DMS114 treated with DMSO at 0.1 percent for 48 hours (cell line): ENCODE data around the gene BRD3.

ENCODE experiments used
- DNase-seq: peaks from one replicate; lab custom pipeline; 2025; ENCODE audit not compliant: unreplicated experiment; lab: John Stamatoyannopoulos, UW

The BRD3 gene

DNA sequence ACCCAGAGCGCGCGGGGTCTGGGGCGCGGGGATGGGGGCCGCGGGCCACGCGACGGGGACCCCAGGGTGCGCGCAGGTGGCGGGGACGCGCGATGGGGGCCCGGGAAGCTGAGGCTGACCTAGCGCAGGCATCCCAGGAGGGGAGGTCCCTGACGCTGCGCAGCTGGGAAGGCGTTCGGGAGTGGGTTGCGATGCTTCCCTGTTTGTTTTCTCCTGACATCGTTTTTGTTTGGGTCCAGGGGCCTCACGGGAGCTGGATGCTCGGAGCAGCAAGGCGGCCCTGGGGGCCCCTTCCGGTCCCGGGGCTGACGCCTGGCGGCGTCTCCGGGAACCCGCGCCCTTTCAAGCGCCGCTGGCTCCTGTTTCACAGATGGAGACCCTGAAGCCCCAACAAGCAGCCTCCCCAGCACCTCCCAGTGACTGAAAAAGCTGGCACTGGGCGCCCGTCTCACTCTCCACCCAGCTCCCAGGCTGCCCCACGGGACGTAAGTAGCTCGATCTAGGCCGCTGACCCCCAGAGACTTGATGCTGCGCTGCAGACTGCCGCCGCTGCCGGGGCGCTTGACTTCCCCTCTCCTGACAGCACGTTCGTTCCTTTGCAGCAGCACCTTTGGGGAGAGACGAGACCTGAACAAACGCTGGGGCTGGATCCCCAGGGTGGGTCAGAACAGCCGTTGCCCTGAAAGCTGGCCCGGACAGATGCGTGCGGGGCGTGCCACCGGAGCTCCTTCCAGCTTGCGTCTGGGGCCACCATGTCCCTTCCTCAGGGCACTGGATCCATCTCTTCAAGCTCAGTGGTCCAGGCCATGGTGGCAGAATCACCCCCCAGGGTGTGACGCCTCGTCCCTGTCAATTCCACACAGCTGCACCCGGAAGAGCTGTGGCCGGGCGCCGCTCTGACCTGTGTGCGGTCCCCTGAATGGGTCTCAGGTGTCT, 42.0 kb downstream of the BRD3 start:
- DNase-seq = peak; percentile 16

DNA sequence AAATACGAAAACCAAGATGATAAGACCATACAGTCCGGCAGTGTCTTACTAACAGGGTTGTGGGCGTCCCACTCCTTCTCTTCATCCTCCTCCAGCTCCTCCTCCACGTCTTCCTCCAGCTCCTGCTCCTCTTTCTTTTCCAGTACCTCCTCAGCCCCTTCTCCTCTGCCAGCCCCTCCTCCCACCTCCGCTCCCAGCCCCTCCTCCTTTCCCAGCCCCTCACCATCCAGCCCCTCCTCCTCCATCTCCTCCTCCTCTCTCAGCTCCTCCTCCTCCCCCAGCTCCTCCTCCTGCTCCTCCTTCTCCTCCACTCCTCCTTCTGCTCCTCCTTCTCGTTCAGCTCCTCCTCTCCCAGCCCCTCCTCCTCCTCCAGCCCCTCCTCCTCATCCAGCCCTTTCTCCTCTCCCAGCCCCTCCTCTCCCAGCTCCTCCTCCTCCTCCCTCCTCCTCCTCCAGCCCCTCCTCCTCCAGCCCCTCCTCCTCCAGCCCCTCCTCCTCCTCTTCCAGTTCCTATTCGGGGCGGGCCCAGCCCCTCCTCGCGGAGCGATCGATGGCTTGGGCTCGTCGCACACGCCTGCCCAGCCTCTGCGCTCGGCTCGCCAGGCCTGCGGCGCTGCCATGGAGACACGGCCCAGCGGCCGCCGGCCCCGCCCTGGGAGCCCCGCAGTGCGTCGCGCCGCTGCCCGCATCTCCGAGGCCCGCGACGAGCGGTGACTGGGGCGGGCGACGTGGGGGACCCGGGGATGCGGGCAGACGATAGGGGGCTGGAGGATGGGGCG, 42.8 kb downstream of the BRD3 start, which contains the start of gene BRD3OS:
Gene BRD3OS, plus strand, starts transcription at position 654 of the 778 bp plus-strand sequence. CDS start 1,267 bp downstream, outside the sequence.
- DNase-seq = peak; percentile 93

DNA sequence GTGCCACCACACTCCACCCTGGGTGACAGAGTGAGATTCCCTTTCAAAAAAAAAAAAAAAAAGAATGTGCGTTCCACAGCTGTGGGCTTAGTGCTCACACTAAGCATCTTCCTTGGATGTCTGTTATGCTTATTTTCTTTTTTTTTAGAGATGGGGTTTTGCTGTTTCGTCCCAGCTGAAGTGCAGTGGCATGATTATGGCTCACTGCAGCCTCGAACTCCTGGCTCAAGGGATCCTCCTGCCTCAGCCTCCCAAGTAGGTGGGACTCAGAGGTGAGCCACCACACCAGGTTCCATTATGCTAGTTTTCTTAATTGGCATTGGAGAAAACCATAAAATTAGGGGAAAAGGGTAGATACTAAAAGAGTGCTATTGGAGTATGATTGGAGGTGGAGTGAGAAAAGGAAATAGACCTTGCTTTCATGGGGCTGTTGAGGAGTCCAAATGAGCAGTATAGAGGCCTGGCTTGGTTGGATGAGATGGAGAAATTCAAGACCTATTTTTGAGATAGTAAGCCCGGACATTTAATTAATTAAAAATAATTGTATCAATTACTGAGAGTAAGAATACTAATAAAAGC, 43.5 kb downstream of the BRD3 start:
- DNase-seq = no peak

DNA sequence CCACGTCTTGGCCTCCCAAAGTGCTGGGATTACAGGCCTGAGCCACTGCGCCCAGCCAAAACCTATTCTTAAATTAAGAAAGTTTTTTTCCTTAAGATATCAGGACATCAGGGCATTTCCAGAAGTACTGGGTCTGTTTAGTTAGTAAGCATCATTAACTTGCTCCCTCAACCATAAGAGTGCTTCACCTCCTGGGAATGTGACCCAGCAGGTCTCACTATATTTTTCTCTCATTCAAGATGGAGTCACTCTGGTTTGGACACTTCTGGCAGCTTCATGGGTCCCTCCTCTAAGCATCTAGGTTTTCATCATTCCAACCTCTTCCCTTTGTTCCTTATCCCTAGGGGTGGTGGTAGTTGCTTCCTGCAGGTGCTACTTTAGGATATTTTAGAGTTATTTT, 52.9 kb downstream of the BRD3 start:
- no peak for DNase-seq

DNA sequence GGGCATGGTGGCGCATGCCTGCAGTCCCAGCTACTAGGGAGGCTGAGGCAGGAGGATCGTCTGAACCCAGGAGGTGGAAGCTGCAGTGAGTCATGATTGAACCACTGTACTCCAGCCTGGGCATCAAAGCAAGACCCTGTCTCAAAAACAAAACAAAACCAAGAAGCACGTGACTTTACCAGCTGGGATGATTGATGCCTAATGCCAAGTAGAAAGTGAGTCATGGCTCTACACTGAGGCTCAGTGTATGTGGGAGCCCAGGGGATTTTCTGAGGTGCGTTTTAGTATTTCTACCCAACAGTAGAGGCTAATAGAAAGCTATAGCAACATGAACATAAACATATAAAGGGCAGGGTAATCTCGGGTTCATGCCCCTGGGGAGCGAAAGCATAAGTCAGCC, 56.4 kb downstream of the BRD3 start:
- DNase-seq = no peak

DNA sequence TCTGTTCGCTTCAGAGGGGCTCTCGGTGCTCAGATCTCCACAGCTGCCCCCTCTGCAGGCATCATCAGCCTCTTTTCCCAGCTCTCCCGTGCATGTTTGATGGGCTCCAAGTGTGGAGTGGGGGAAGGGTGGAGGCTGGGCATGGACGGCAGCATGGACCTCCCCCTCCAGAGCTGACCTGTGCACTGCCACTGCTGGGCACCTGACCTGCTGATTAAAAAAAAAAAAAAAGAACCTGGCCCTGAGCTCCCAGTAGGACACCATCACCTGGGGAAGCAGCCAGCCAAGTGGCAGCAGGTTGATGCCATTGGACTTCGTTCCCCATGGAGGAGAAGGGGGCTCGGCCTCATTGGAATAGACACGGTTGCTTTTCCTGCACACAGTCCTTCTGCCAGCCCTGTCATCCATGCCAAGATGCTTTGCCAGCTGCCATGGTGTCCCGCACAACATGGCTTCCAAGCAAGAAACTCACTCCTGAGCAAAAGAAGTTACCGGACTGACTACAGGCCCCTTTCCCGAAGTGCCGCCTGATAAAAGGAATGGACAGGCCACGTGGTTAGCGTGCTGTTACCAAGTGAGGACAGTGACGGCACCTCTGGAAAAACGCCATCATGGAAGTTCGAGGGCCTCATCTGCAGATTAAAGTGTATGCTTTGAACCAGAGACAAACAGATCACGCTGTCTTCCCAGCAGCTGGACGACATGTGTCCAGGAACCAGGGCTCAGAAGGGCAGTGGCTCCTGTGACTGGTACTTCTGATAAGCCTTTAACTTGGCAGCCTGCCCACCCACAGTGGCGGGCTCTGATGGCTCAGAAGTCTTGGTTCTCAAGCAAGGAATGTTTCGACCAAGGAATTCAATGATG, 57.3 kb downstream of the BRD3 start:
- no peak for DNase-seq

DNA sequence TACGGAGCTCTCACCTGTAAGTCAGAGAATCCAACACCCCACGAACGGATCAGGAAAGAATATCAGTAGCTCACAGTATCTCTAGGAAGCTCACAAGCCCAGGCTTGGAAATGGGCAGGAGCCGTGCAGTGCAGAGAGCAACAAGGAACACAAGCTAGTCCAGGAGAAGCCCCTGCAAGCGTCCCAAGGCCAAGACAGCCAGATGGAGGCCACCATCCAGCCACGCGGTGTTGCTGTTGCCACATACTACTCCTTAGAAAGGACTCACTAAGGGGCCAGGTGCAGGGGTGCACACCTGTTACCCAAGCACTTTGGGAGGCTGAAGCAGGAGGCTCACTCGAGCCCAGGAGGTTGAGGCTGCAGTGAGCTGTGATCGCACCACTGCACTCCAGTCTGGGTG, 60.3 kb downstream of the BRD3 start:
- DNase-seq = no peak

DNA sequence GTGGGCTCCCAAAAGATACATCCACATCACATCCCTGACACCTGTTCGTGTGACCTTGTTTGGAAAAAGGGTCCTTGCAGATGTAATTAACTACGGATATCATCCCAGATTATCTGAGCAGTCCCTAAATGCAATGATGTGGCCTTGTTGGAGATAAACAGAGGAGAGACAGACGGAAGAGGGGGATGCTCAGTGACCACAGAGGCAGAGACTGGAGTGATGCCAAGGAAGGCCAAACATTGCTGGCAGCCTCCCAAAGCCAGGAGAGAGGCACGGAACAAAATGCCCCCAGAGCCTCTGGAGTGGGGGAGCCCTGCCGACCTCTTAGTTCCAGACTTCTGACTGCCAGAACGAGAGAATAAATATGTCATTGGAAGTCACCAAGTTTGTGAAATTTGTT, 60.7 kb downstream of the BRD3 start:
- DNase-seq = no peak

DNA sequence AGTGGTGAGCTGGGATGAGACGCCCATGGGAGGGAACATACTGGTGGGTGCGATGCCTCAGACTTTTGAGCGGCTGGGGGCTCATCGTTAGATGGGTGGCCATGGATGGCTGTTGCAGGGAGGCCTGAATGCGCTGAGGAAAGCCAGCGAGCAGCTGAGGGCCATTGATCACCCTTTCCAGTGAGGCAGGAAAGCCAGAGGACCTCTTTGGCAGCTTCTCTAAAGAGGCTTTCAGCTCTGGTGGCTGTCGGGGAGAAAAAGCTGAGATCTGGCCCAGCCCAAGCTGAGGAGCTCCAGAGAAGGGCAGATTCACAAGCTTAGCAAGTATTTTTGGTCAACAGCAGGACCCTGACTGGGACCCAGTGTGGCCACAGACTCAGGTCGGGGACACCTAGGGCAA, 62.4 kb downstream of the BRD3 start:
- no peak for DNase-seq

DNA sequence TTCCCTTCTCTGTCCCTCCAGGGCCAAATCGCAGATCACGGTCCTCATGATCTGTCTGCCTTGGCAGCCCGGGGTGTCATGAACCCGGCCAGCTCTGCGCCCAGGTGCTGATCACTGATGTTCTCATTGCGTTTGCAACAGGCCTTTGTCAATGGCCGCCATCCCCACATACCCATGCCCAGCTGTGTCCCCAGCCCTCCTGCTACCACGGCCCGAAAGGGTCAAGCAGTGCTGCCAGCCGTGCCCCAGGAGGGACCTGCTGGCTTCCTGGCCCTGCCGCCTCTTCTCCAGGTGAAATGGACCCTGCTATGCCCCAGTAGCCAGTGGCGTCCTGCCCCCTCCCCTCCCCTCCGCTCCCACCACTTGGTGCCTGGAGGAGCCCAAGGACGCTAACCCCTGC, 62.9 kb downstream of the BRD3 start:
- DNase-seq = no peak

DNA sequence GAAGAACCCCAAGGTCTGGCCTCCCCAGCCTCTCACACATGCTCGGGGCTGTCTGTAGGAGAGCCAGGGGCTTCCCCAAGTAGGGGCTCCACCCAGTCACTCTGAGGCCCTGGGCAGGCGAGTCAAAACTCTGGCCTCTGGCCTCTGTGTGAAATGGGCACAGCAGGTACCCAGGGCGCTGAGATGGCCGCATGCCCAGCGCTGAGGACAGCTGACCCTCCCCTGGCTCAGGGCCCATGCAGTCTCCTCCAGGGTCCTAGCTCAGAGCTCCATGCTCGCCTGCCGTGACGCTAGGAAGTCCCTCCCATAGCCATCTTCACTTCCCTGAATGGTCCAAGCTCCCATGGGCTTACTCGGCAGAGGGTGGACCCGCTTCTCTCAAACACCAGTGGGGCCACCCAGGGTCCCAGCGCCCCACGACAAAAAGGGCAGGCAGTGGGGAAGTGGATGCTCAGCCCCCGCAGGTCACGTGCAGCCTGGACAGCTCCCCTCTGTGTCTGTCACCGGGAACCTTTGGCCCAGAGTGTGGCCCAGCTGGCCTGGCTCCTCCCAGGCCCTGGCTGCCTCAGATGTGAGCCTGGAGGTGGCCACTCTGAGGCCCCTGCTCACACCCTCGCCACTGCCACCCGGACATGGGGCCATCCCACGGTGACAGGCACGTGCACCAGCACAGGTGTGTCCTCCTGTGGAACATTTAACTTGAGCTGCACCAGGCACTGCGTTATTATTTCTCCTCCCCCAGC, 63.5 kb downstream of the BRD3 start:
- DNase-seq = no peak

DNA sequence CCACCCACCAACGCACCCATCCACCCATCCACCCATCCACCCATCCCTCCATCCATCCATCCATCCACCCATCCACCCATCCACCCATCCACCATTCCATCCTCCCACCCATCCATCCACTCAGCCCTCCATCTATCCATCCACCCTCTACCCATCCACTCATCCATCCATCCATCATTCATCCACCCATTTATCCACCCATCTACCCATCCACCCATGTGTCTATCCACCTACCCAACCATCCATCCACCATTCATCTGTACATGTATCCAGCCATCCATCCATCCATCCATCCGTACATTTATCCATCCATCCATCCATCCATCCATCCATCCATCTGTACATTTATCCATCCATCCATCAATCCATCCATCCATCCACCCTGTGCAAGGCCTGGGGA, 64.6 kb downstream of the BRD3 start:
- DNase-seq = no peak

DNA sequence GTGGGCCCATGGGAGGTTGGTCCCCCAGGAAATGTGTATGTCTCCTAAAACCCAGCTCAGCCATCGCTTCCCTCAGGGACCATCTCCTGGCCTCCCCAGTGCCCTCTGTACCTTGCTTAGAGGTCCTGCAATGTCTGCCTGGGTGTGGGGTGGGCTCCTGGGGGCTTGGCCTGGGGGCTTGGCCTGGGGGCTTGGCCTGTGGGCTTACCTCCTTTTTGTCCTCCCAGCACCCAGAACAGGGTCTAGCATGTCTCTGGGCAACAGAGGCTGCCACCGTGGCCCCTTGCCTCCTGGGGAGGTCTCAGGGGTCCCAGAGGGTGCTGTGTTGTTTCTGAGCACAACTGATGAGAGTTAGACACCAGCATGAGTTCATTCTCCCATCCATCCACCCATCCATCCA, 65.0 kb downstream of the BRD3 start:
- no peak for DNase-seq

DNA sequence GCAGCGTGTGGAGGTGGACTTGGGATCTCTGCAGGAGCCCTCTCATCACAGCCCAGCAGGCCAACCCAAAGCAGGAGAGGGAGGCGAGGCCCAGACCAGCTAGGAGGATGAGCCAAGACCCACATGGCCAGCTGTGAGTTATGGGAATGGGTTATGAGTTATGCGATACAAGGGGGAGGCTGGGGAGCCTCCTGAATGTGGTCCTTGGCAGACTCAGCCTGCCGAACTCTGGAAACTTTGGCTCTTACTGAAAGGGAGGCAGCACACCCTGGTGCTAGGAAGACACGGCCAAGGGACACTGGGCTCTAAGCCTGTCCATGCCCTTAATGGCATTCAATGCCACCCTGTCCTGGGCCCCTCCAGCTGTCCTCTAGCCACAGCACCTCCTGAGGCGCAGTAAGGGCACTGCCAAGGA, 68.0 kb downstream of the BRD3 start:
- DNase-seq = no peak

DNA sequence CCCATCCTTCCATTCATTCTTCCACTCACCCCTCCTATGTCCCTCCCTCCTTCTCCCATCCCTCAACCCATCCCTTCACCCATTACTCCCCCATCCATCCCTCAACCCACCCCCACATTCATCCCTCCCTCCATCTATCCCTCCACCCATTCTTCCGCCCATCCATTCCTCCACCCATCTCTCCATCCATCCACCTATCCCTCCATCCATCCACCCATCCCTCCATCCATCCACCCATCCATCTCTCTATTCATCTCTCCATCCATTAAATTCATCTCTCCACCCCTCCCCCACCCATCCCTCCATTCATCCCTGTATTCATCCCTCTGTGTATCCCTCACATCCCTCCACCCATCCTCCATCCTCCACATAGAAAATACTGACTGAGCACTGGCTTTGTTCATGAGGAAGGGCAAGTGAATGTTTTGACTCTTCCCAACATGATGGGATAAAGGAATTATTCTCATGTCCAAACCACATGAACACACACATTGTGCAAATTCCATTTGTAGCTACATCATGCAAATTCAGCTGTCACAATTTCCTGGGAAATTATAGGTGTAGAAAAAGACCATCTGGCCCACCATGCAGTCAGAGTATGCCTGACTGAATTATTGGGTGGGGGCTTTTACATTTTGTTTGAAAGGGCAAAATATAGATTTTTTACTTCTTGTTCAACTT, 68.8 kb downstream of the BRD3 start:
- DNase-seq = no peak

DNA sequence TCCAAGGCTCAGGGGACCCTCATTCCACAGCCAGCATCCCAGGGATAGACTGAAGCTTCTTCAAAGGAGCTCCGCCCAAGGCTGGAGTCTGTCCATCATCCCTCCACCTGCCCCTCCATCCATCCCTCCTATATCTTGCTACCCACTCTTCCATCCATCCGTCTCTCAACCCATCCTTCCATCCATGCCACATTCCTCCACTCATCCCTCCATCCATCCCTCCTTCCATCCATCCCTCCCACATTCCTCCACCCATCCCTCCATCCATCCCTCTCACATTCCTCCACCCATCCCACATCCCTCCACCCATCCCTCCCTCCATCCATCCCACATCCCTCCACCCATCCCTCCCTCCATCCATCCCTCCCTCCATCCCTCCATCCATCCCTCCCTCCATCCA, 70.2 kb downstream of the BRD3 start:
- no peak for DNase-seq

DNA sequence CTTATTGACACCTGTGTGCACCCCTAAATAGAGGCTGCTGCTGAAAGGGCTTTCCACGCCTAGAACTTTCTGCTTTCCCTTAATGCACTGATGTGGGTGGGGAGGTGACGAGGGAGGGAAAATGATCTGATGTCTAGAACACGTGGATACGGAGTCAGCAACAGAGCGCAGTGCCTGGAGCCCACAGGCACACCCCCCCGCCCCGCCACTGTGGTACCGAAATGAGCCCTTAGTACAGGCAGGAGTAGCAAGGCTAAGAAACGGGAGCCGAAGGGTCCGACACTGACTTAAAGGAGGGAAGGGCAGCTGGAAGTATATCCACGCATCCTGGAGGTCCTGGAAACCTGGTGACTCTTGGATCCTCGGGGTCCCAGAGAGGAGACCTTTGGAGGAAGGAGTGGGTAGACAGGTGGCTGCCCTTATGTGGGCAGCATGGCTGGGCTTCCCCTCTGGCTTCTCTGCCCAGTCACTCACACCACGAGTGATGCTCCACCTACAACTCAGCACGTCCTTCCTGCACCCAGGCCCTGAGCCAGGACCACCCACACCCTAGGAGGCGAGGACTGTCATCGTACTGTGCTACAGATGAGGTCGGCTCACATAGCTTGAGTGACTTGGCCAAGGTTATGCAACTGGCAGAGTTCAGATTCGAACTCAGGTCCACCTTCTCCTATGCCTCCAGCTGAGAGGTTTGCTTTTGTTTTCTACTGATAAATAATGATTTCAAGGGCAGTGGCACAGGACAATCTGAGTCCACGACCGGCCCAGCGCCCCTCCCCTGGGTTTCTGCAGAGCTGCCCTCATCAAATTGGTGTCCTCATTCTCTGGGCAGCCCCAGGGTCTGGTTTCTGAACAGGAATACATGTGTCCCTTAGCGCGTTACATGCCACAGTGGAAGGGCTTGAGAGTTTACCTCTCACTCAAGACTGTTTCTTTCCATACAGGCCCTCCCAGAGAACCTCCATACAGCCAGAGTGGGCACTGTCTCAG, 71.0 kb downstream of the BRD3 start:
- DNase-seq = no peak
